NCI-H69 (cell line): Measurements from ENCODE around the gene TMEM145.
"Not testable (repeated sequence)": the region's sequence is repeated elsewhere in the genome, so short reads cannot be mapped to it uniquely, and the experiment has no call there.

ENCODE experiments used
- DNase-seq: peaks from one replicate; lab custom pipeline; 2025; lab: John Stamatoyannopoulos, UW

TMEM145 gene

DNA sequence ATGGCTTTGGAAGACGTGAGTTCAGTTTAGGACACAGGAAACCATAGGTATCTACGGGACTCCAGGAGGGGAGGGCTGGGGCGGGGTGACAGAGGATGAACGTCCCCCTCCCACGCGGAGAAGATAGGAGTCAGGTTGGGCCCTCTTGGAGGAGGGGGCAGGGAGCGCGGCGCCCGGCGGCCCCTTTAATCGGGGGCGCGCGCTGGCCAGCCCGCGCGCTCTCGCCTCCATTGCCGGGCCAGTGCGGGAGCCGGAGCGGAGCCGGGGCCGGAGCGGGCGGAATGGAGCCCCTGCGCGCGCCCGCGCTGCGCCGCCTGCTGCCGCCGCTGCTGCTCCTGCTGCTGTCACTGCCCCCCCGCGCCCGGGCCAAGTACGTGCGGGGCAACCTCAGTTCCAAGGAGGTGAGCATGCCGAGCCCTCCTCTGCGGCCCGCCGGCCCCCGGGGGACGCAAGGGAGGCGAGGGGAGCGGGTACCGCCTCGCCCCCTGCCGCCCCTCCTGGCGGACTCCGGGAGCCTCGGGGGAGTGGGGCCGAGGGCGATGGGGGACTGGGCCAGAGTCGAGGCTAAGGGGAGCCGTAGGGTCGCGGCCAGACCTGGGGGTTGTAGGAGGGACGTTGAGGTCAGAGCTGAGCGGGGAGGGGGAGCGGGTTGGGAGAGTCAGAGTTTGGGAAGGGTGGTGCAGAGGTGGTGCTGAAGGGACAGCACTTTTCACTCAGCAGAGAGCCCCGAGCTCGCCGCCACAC lies at the start of gene TMEM145:
TMEM145 (plus strand) TSS at position 214 of the 744 bp plus-strand sequence; CDS start at position 282, 68 bp downstream.
- peak; percentile 88 for DNase-seq

DNA sequence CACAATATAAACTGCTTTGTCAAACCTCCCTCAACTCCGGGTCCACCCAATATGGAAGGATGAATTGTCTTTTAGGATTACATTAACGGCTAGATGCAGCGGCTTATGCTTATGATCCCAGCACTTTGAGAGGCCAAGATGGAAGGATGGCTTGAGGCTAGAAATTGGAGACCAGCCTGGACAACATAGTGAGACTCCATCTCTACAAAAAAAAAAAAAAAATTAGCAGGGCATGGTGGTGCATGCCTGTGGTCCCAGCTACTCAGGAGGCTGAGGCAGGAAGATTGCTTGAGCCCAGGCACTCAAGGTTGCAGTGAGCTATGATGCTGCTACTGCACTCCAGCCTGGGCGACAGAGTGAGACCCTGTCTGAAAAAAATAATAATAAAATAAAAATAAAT lies 47.0 kb upstream of the TMEM145 start:
- DNase-seq, result not testable (repeated sequence)

GRCh38 chr19:42266928-42267603 lies 46.0 kb upstream of the TMEM145 start:
- DNase-seq, result not testable (repeated sequence)

DNA sequence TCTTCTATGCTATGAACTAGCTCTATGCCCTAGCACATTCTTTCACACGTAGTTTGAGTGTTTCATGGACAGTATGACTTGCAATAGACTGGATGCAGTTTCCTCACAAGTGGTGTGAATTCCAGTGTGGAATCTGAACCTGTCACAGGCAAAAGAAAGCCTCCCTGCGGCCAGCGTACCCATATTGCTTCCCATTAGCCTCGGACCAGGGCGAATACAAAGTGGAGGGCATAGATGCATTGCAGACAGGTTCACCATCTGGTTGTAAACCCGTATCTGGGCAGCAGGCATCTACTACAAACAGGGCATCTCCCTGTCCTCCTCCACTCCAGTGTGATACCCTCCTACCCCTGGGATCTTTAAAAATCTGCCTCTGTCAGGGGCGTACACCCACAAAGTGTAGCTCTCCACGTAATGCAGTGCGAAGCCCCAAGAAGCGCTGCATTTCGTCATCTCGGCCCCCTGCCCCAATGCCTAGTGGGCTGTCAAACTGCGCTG lies 45.4 kb upstream of the TMEM145 start:
- no peak for DNase-seq

- peak; percentile 100 for DNase-seq
Measured at GRCh38 chr19:42268142-42268703, 44.9 kb upstream of the TMEM145 start.

DNA sequence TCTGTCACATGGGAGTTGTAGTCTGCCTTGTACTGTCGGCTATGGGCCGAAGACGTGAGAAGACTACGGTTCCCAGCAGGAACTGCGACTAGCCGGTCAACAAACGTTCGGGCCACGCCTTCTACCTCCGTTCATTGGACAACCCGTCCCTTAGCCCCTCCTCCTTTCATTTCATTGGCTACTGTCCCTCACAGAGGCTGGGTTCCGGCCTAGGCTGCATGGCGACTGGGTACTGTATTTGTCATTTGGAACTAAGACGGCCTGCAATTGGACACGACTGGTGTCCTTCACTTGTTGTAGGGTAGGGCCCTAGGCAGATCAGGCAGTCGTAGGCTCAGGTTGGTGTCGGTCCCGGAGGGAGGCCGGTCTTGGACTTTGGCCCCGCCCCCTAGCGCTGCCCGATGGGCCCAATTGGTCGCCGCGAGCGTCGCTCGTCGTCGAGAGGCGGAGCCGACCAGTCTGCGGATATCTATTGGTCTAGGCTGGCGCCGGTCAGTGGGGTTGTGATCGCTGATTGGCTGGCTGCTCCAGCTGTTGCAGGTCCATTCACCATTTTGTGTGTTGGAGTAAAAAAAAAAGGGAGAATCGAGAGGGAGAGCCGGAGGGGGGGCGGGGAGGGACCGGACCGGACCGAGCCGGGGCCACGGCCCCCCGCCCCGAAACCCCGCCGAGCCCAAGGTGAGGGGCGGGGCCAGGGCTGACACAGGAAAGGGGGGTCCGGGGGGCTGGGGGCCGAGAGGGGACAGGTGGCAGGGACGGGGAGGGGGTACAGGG lies 44.2 kb upstream of the TMEM145 start, which contains the start of gene CIC:
CIC (plus strand) TSS at position 549 of the 774 bp plus-strand sequence. CDS start 2,532 bp downstream, outside the sequence.
- DNase-seq, result peak; percentile 100

DNA sequence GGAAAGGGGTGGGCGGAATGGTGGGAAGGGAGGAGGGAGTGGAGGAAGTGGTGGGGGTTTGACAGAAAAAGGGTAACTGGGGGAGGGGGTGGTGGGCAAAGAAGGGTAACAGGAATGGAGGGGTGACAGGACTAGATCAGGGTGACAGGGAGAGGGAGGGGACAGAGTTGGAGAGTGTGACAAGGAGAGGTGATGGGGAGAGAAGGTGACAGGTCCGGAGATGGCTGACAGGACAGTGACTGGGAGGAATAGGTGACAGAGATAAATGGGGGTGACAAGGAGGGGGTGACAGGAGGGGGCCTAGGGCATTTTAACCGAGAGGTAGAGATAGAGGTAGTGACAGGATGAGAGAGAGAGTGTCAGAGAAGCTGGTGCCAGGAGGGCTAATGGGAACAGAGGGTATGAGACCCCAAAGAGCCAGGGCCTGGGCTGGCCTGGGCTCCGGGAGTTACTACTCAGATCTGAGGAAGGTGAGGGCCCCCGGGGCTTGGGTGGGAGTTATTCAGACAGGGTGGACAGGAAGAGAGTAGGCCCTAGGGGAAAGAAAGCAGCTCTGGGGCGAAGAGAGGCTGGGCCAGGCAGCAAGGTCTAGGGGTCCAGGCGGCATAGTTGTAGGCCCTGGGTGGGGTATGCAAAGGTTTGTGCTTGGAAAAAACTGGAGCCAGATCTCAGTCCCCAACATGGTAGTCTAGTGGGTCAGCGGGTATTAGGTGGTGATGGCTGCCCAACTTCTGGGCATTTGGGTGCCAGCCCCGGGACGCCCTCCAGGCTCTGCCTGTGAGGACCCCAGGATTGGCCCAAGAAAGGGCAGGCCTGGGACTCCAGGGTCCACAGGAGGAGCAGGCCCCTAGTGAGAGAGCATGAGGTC lies 43.4 kb upstream of the TMEM145 start:
- no peak for DNase-seq

- peak; percentile 66 for DNase-seq
Measured at GRCh38 chr19:42270346-42271044, 42.6 kb upstream of the TMEM145 start.

DNA sequence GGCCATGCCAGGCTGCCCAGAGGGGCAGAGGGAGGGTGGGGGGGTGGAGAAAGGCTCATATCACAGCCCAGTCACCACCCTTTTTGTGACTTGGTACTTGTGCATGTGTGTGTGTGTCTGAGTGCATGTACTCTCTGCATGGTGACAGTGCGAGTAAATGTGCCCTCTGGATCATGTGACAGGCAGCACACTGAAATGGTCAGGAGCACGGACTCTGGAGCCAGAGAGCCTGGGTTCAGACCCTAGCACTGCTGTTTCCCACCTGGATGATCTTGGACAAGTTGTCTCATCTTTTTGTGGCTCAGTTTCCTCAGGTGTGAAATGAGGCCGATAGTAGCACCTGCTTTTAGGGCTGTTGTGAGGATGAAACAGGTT lies 42.1 kb upstream of the TMEM145 start:
- no peak for DNase-seq

GRCh38 chr19:42271861-42272534 lies 41.1 kb upstream of the TMEM145 start:
- peak; percentile 41 for DNase-seq

- DNase-seq, result no peak
Measured at GRCh38 chr19:42272535-42272897, 40.6 kb upstream of the TMEM145 start.

- no peak for DNase-seq
Measured at GRCh38 chr19:42272989-42273406, 40.1 kb upstream of the TMEM145 start.

GRCh38 chr19:42273407-42274064 lies 39.6 kb upstream of the TMEM145 start:
- no peak for DNase-seq

- no peak for DNase-seq
Measured at GRCh38 chr19:42274065-42274682, 38.9 kb upstream of the TMEM145 start.

DNA sequence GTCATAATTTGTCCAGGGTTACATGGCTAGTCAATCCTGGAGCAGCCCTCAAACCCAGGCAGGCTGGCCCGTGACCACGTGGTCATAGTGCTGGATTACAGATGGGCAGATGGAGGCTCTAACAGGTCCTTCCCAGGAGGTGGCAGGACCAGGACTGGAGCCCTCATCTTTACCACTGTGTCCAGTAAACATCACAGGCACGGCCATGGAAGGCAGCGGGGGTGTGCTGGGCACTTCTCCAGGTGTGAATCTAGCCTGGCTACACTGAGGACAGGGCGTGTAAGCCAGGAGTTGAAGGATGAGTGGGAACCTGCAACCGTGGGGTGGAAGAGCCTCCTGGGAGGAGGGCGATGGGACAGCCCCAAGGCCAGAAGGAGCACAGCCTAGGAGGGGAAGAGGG lies 38.0 kb upstream of the TMEM145 start:
- no peak for DNase-seq

DNA sequence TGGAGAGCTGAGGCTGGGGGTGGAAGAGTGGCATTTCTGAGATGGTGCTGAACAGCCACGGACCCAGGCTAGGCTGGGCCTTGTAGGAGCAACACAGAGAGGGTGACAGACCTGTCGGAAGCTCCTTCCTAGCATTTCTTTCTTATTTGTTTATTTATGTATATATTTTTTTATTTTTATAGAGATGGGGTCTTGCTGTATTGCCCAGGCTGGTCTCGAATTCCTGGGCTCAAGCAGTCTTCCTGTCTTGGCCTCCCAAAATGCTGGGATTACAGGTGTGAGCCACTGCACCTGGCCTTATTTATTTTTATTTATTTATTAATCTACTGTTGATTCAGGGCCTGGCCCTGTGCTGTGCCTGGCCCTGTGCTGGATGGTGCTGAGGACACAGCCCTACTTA lies 37.6 kb upstream of the TMEM145 start:
- no peak for DNase-seq

GRCh38 chr19:42276284-42276683 lies 36.8 kb upstream of the TMEM145 start:
- DNase-seq, result no peak

GRCh38 chr19:42276821-42277220 lies 36.3 kb upstream of the TMEM145 start:
- peak; percentile 89 for DNase-seq
